Measurements from ENCODE around the gene UBP1.
"Not testable (repeated sequence)": the region's sequence is repeated elsewhere in the genome, so short reads cannot be mapped to it uniquely, and the experiment has no call there.

Gene UBP1

DNA sequence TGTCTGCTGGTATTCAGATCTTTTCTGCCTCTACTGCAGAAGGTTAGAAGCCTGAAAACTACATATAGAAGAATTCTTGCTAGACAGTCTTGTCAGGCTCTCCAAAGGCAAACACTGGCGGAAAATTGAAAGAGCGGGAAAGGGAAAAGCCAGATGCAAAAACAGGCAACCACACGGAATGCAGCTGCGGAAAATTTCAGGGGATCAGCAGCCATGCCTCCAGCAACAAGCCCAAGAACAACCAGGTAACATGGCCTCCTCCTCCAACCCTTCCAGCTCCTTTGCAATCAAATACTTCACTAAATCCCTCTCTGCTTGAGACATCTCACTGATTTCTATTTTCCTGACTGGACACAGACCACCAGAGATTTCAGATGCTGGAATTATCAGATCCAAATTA lies 9.6 kb downstream of the UBP1 start:
- no peak for DNase-seq

DNA sequence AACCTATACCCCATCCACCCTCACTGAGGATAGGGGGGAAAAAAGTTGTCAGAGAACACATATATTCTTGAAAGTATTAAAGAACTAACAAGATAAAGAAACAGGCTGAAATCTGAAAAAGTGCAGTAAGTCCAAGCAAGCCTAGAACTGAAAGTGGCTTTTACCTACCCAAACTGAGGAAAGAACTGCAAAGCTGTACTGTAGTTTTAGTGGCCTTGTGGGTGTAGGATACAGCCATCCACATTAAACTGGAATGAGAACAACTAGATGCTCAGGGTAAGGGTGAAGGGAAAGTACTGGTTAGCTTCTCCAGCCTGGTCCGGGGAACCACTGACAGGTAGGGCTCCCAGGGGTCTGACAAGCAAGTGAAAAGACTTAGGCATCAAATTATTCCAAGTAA lies 10.1 kb downstream of the UBP1 start:
- no peak for DNase-seq

DNA sequence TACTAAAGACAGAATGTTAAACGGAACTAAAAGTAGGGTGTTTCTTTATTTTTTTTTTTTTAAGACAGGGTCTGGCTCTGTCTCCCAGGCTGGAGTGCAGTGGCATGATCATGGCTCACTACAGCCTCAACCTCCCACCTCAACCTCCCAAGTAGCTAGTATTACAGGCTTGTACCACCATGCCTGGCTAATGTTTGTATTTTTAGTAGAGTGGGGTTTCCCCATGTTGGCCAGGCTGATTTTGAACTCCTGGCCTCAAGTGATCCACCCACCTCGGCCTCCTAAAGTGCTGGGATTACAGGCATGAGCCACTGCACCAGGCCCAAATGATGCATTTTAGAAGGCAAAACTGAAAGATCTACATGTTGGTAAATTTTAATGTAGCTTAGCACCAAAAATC lies 10.9 kb downstream of the UBP1 start:
- not testable (repeated sequence) for DNase-seq

DNA sequence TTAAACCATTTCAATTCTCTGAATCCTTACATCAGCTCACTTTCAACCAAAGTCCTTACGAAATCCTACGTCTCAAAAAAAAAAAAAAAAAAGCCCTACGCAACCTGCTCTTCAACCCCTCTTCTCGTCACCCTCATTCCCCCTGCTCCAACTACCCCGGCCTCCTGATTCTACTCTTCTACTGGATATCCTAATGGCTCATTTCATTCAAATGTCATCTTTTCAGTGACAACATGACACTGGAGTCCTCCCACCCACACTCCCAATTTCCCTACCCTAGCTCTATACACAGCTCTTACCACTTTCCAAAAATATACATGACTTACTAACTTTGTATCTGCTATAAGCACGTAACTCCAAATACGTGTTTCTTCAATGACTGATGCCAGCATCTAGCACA lies 11.5 kb downstream of the UBP1 start:
- DNase-seq = no peak

DNA sequence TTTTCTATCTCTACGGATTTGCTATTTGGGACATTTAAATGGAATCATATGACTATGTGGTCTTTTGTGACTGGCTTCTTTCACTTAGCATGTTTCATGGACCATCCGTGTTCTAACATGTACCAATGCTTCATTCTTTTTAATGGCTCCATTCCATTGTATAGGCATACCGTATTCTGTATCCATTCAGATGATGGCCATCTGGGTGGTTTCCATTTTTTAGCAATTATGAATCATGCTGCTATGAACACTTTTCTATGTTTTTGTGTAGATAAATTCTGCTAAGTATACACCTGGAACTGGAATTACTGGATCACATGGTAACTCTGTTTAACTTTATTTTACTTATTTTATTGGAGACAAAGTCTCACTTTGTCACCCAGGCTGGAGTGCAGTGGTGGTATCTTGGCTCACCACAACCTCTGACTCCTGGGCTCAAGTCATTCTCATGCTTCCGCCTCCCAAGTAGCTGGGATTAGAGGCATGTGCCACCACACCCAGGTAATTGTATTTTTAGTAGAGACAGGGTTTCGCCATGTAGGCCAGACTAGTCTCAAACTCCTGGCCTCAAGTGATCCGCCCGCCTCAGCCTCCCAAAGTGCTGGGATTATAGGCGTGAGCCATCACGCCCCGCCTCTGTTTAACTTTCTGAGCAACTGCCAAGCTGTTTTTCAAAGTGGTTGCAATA lies 13.4 kb downstream of the UBP1 start:
- no peak for DNase-seq

DNA sequence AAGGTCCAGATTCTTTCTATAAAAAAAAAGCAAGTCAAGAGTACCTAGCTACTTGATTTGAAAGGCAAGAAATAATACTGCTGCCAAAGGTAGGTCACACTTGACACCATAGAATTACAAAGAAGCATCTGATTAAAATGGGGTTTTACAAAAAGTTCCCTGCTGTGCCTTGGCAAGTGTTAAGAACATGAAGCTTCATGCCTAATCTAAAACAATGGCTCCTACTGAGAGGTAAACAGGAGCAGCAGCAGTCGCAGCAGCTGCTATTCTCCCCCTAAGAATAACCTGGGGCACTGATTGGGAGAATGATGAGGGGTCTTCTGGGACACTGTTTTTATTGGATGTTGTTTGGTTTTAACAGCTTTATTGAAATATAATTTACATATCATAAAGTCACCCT lies 14.1 kb downstream of the UBP1 start:
- no peak for DNase-seq

DNA sequence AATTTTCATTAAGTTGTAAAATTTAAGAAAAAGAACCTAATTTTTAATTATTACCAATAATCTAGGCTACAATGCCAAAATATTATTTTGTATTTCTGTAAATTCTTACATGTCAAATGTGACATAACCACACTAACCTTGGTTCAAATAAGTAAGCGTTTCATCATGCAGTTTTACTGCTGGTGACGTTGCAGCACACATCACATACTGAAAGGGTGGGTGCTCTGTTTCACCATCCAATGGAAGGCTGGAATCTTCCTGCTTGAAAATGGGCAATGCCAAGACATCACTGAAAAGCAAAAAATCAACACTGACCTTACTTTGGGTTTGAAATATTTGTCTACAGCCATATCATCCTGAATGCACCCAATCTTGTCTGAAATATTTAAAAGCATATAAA lies 14.8 kb downstream of the UBP1 start:
- no peak for DNase-seq

DNA sequence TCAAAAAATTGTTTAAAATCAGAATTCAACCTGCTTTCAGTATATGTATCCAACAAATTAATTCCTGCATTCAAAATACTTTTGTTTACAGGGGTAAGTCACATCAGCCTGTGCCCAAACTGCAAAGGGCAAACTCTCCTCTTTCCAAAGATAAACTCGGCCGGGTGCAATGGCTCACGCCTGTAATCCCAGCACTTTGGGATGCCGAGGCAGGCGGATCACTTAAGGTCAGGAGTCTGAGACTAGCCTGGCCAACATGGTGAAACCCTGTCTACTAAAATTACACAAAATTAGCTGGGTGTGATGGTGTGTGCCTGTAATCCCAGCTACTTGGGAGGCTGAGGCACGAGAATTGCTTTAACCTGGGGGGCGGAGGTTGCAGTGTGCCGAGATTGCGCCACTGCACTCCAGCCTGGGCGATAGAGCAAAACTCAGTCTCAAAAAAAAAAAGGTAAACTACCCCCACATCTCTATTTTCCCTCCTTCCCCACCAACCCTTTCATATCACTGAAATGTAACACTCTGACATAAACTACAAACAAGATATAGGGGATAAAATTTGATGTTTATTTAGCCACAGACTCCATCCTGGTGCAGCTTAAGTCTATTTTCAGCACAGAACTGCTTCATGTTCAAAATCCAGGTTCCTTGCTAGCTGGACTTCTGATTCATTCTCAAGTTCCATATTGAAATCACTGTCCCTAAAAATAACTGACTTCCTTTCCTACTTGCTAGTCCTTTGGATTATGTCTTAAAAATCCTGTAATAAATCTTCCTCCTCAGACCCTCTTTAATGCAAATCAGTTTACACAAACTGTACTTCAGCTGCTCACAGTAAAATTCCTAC lies 15.4 kb downstream of the UBP1 start:
- no peak for DNase-seq

DNA sequence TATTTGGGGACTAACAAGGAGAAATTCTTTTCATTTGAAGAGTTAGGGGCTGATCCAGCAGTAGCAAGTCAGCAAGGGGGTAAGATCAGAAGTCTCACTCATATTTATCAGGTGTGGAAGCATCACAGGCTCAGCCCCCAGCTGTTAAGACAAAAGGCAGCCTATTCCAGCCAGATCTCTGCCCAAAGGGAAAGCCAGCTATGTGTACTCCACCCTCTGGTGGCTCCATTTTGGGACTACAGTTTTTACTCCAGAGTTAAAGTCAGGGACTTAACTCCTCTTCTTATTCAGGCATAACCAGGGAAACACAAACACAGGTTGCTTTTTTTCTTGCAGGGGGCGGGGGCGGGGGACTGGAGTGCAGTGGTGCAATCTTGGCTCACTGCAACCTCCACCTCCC lies 19.2 kb downstream of the UBP1 start:
- no peak for DNase-seq

DNA sequence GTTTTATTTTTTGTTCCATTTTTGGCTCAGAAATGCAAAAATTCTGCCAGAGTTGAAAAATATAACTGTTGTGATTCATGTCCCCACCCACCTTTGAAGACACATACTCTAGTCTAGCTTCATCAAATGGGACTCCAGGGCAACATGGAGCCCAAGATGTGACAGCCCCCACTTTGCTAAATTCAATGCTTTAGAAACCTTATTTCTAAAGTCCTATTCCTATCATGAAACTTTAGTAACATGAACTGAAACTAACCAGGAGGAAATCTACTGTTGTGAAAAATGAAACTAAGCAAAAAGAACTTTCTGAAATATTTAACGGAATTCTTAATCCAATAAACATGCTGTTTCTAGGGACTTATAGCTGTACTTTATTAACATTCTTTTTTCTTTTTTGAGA lies 20.3 kb downstream of the UBP1 start:
- DNase-seq = no peak

DNA sequence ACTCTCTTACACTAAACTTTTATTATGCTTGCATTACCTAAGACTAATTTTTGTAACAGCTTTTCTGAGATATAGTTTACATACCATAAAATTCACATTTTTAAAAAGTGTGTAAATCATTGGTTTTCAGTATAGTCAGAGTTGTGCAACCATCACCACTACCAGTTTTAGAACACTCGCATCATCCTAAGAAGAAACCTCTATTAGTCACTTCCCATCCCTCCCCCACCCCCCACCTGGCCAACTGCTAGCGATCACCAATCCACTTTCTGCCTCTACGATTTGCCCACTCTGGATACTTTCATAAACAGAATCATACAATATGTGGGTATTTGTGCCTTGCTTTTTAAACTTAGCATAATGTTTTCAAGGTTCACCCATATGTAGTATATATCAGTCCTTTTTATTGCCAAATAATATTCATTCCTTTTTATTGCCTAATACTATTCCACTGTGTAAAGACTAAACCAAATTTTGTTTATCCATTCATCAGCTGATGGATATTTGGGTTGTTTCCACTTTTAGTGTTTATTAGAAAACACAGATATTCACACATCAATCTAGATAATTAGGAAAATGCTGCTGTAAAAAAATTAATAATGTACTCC lies 23.0 kb downstream of the UBP1 start:
- DNase-seq = no peak

DNA sequence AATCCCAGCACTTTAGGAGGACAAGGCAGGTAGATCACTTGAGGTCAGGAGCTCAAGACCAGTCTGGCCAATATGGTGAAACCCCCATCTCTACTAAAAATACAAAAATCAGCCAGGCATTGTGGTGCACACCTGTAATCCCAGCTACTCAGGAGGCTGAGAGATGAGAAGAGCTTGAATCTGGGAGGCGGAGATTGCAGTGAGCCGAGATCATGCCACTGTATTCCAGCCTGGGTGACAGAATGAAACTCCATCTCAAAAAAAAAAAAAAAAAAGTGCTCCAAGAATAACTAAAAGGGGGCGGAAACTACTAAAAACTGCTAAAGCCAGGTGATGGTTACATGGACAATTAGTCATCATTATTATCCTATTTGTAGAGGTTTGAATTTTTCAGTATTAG lies 29.4 kb downstream of the UBP1 start:
- DNase-seq = not testable (repeated sequence)

DNA sequence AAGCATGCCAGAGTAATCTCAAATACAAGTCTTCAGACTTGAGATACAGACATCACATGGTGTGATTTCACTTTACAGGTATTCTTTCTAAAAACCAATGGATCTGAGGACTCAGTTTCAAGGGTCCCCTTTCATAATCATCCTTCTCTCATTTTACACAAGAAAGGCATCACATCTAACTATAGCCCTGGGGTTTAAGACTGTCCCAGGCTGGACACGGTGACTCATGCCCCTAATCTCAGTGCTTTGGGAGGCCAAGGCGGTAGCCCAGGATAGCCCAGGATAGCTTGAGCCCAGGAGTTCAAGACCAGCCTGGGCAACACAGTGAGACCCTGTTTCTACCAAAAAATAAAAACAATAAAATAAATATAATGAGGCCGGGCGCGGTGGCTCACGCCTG lies 36.4 kb downstream of the UBP1 start:
- DNase-seq = no peak

DNA sequence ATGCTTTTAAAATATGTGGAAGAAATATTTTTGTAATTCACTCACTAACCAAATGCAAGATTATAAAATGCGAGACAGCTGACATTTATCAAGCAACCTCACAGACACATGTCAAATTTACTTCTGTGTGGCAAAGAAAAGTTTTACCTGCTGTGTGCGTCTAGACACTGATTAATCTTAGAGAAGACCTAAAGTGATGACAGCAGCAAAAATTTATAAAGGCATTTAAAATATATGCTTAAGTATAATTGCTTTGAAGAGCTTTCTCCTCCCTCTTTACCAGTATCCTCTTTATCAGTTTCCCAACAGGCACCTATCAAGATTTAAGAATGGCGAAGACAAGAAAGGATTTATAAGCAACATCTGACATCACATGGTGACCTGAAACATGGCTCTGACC lies 37.3 kb downstream of the UBP1 start:
- no peak for DNase-seq

DNA sequence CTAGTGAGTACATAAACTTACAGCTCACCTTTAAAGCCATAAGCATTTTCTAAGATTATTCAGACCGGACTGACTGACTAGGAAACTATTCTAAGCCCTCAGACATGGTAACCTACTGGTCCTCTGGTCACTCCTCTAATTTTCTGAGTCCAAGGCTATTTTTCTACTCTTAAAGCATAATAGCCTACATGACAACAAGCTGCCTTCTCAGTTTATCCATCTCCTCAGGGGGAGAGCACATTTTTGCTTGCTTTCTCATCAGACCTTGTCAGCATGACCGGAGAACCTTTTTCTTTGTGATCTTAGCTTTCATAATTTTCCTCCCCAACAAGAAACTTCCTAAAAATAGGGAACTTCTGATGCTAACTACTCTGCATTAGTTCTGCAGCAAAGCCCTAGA lies 38.4 kb downstream of the UBP1 start:
- no peak for DNase-seq

DNA sequence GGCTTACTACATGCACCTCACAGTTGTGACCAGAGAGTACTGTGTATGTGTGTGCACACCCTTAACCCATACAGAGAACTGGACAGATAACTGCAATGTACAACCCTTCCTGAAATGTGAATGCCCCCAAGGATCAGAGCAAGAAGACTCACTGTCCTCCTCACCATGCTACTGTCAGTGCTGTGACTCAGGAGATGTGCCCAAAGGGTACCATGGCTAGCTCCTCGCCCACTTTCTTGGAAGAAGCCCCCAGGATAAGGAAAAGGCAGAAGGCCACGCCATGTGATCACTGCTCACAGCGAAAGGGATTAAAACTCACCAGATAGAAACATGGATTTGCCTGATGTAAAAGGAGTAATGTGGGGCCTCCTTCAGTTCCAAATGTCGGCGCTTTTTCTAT lies 41.8 kb downstream of the UBP1 start:
- no peak for DNase-seq

DNA sequence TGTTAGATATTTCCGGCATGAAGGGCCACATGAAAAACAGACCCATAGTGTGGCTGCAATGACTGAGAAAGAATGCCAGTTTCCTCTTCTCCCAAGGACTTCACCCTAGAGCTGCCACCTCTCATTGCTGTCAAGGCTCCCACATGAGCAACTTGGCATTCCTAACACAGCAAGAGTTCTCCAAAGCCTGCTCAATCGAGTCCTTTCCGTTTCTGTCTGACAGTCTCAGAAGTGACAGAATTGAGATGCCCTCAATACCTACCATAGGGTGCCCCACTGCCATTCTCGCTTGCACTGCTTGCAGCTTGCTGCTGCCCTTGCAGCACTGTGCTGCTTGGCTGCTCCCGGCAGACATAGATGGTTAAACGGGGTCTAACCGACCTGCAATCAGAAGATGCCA lies 44.3 kb downstream of the UBP1 start:
- no peak for DNase-seq

DNA sequence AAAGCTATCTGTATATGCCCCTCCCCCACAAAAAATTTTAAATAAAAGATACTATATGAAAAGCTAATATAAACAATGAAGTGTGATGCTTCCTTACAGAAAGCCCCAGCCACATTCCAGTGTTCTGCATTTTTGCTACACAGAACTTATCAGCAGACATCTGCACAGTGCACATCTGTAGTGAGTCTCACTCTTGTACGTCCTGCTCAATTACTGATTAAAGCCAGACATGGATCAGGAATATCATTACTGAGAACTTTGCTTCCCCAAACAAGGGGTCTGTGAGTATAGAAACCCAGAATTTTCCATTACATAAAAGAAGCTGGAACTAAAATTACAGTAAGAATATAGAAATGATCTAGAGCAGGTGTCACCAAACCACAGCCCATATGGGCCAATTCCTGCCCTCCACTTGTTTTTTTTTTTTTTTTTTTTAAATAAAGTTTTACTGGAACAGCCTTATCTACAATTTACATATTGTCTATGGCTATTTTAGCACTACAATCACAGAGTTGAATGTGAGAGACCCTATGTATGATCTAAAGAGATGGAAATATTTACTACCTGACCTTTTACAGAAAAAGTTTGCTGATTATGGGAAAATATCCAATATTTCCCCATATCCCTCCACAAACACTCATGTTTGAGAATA lies 45.7 kb downstream of the UBP1 start:
- DNase-seq = no peak

DNA sequence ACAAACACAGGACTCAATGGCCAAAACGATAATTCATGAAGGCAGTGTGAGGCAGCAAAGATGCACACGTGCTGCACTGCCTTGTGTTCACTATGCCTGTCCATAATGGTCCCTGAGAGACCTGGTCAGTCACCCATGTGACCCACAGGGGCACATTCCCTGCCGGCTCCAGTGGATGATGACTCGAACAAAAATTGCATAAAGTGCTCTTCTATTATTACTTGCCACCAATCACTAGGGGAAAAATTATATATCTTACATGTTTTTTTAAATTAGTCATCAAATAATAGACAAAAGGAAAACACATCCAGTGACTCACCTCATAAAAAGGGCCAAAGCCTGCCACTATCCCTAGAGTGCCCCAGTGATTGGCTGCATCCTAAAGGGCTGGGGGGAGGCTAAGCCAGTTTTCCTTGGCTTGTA lies 47.5 kb downstream of the UBP1 start:
- DNase-seq = no peak

DNA sequence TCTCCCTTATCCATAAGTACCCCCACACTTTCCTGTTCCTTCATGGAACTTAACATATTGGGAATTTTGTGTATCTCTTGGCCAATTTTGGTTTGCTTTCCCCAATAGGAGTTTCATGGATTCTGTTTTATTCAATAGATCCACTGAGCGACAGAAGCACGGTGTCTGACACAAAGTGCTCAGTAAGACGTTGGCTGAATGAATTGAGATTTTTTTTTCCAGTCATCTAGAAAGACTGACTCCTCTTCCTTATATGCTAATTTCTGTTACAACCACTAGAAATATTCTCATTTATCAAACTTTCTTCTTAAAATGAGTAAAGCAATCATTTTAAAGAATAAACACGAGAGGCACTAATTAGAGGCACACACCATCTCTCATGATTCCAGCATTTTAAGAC lies 48.1 kb downstream of the UBP1 start:
- no peak for DNase-seq

DNA sequence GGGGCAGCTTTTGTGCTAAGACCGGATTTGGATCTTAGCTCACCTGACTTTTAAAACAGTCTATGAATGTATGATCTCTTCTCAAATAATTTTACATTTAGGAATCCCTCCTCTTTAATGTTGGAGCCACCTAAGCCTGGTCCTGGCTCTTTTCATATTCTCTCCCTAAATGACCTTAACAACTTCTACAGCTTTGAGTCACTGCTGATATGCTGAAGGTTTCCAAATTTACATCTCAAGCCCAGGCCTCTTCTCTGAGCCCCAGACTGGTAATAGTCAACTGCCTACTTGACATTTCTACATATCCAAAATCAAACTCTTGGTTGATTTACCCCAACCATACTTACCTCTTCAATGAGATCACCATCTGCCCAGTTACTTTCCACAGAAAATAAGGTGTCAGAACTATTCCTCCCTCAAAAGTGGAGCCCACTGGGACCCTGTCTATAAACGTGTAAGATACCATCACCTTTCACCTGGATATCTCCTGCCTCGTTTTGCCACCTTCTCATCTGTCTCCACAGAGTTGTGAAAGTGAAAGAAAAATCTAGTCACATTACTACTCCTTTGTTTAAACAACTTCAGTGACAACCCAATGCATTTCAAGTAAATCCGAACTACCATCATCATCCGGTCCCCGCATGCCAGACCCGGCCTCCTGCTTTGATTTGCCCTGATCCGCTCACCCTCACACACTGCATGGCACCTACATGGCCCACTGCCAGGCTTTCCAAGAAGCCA lies 48.8 kb downstream of the UBP1 start:
- DNase-seq = no peak

DNA sequence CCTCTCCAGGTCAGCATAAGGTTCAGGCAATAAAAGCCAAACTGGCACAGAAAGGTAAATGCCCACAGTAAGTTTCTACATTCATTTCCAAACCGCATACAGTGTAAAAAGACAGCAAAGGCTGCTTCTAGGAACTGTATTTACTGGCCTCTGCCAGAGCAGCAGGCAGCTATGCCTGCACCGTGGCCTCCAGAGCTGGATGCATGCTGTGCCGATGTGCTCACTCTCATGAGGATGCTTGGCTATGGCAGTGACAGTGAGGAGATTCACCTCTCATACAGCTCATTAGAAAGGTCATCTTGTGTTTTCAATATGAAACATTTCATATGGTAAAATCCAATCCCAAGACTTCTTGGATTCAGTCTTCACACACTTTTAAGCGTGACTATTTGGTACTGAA lies 50.3 kb downstream of the UBP1 start:
- no peak for DNase-seq

Data from activated CD8-positive, alpha-beta memory T cell treated with anti-CD3 and anti-CD28 coated beads for 24 hours (primary cell).